NCI-H2029 (cell line): ENCODE results near the gene CLPTM1L.
"Not testable (repeated sequence)": the region's sequence is repeated elsewhere in the genome, so short reads cannot be mapped to it uniquely, and the experiment has no call there.

ENCODE experiments used
- DNase-seq: peaks from one replicate; lab custom pipeline; 2025; lab: John Stamatoyannopoulos, UW

The CLPTM1L gene

DNA sequence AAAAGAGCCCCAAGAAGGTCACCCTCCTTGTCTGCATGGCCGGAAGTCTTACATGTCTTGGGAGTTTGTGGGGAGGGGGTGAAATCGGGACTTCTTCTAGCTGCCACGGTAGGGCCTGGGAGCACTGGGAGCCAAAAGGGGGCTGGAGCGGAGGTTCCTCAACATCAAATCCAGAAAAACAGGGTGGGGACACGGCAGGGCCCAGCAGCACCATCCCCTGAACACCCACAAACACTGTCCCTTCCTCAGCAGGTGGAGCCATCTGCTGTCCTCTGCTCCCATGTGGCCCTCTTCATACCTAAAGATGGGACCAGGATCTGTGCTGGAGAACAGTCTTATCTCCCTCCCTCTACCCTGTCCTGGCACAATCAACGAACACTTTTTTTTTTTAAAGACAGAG is 52.8 kb downstream of the CLPTM1L start:
- DNase-seq, result no peak

DNA sequence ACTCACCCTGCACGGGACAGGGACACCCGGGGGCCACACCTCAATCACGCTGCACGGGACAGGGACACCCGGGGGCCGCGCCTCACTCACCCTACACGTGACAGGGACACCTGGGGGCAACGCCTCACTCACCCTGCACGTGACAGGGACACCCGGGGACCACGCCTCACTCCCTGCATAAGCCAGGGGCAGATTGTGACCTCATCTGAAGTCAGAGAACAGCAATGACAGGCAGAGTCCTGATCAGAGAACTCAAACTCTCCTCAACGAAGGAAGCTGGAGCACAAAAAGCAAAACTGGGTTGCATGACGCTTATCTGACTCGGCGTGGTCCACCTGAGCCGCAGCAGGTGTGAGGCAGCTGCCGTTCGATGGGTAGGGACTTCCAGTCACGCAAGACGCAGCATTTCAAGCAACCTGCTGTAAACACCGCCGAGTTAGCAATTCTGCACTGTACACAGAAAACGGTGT is 53.3 kb downstream of the CLPTM1L start:
- DNase-seq, result no peak

DNA sequence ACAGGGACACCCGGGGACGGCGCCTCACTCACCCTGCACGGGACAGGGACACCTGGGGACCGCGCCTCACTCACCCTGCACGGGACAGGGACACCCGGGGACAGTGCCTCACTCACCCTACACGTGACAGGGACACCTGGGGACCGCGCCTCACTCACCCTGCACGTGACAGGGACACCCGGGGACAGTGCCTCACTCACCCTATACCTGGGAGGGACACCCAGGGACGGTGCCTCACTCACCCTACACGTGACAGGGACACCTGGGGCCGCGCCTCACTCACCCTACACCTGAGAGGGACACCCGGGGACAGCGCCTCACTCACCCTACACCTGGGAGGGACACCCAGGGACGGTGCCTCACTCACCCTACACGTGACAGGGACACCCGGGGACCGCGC is 53.9 kb downstream of the CLPTM1L start:
- not testable (repeated sequence) for DNase-seq

DNA sequence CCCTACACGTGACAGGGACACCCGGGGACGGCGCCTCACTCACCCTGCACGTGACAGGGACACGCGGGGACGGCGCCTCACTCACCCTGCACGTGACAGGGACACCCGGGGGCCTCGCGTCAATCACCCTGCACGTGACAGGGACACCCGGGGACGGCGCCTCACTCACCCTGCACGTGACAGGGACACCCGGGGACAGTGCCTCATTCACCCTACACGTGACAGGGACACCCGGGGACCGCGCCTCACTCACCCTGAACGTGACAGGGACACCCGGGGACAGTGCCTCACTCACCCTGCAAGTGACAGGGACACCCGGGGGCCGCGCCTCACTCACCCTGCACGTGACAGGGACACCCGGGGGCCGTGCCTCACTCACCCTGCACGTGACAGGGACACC is 55.3 kb downstream of the CLPTM1L start:
- not testable (repeated sequence) for DNase-seq

DNA sequence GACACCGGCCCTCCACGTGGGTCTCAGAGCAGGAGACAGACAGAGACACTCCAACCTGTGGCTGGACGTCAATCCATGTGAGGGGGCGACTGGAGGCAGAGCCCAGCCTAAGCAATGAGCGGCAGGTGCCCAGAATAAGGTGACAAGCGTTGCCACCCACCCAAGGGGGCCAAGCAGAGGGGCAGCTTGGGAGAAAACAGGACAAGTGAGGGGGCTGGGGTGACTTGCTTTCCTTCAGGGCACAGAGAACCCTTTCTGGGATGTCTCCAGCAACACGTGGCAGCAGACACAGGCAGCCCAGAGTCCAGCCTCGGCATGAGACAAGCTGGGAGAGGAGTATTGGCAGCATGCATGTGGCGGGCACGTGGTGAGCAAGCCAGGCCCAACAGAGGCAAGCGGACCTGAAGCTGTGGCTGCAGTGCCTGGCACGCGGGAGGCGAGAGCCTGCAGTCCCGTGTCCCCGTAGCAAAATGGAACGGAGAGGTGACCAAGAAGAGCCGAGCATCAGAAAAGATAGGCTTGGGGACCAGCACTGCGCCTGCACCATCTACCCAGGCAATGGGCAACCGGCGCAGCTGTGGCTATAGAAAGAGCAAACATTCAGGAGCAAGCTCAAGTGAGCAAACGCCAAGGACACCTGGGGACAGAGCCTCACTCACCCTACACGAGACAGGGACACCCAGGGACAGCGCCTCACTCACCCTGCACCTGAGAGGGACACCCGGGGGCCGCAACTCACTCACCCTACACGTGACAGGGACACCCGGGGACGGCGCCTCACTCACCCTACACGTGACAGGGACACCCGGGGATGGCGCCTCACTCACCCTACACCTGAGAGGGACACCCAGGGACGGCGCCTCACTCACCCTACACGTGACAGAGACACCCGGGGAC is 56.2 kb downstream of the CLPTM1L start:
- no peak for DNase-seq

DNA sequence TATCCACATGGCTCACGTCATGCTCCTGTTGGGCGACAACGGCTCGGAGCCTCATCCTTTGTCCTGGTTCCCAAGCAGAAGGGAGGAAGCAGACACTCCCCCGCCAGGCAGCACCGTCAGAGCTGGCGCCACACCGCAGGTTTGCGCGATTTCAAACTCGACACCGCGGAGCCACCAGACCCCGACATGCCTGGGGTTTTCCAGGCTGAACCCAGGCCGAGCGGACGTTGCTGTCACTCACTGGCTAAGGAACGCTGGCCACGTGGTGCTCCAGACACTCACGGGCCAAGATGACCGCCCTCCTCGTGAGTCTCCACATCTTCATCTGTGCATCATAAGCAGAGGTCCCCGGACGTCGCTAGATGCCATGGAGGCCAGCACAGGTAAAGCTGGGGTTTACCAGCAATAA is 59.0 kb downstream of the CLPTM1L start:
- no peak for DNase-seq

DNA sequence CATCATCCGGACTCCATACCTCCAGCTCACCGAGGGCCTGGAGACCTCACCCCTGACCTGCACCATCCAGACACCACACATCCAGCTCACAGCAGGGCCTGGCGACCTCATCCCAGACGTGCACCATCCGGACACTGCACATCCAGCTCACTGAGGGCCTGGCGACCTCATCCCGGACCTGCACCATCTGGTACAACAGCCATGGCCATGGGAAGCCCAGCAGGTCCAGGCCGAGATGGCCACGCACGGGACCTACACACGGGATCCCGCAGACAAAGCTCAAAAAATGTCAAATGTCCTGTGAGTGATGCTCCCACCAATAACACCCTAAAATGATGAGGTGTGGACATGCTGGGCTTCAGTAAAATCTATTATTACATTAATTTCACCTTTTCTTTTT is 59.8 kb downstream of the CLPTM1L start:
- DNase-seq, result no peak

DNA sequence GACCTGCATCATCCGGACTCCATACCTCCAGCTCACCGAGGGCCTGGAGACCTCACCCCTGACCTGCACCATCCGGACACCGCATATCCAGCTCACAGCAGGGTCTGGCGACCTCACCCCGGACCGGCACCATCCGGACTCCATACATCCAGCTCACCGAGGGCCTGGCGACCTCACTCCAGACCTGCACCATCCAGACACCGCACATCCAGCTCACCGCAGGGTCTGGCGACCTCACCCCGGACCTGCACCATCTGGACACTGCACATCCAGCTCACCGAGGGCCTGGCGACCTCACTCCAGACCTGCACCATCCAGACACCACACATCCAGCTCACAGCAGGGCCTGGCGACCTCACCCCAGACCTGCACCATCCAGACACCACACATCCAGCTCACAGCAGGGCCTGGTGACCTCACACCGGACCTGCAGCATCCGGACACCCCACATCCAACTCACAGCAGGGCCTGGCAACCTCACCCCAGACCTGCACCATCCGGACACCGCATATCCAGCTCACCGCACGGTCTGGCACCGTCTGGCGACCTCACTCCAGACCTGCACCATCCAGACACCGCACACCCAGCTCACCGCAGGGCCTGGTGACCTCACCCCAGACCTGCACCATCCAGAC is 60.4 kb downstream of the CLPTM1L start:
- DNase-seq, result not testable (repeated sequence)

DNA sequence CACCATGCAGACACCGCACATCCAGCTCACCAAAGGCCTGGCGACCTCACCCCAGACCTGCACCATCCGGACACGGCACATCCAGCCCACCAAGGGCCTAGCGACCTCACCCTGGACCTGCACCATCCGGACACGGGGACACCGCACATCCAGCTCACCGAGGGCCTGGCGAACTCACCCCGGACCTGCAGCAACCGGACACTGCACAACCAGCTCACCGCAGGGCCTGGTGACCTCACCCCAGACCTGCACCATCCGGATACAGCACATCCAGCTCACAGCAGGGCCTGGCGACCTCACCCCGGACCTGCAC is 61.2 kb downstream of the CLPTM1L start:
- DNase-seq, result not testable (repeated sequence)

DNA sequence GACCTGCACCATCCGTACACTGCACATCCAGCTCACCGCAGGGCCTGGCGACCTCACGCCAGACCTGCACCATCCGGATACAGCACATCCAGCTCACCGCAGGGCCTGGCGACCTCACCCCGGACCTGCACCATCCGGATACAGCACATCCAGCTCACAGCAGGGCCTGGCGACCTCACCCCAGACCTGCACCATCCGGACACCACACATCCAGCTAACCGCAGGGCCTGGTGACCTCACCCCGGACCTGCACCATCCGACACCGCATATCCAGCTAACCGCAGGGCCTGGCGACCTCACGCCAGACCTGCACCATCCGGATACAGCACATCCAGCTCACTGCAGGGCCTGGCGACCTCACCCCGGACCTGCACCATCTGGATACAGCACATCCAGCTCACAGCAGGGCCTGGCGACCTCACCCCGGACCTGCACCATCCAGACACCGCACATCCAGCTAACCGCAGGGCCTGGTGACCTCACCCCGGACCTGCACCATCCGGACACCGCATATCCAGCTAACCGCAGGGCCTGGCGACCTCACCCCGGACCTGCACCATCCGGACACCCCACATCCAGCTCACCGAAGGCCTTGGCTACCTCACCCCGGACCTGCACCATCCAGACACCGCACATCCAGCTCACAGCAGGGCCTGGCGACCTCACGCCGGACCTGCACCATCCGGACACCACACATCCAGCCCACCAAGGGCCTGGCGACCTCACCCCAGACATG is 61.7 kb downstream of the CLPTM1L start:
- not testable (repeated sequence) for DNase-seq

DNA sequence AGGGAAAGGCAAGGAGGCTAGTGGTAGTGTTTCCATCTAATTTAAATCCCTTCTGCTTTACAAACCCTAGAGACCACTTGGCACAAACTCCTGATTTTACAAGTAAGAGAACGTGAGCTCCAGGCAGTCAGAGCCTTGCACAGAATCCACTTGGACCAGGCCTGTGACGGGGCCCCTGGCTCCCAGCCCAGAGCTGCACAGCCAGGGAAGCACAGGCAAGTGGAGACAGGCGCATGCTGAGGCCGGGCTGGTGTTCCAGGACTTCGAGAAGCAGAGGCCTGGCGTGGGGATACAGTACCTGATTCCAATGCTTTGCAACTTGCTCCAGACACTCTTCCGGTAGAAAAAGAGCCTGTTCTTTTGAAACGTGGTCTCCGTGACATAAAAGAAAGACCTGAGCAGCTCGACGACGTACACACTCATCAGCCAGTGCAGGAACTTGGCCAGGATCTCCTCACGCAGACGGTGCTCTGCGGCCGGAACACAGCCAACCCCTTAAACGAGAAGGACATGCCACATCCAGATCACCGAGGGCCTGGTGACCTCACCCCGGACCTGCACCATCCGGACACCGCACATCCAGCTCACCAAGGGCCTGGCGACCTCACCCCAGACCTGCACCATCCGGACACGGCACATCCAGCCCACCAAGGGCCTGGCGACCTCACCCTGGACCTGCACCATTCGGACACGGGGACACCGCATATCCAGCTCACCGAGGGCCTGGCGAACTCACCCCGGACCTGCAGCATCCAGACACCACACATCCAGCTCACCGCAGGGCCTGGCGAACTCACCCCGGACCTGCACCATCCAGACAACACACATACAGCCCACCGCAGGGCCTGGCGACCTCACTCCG is 62.5 kb downstream of the CLPTM1L start:
- peak; percentile 22 for DNase-seq

DNA sequence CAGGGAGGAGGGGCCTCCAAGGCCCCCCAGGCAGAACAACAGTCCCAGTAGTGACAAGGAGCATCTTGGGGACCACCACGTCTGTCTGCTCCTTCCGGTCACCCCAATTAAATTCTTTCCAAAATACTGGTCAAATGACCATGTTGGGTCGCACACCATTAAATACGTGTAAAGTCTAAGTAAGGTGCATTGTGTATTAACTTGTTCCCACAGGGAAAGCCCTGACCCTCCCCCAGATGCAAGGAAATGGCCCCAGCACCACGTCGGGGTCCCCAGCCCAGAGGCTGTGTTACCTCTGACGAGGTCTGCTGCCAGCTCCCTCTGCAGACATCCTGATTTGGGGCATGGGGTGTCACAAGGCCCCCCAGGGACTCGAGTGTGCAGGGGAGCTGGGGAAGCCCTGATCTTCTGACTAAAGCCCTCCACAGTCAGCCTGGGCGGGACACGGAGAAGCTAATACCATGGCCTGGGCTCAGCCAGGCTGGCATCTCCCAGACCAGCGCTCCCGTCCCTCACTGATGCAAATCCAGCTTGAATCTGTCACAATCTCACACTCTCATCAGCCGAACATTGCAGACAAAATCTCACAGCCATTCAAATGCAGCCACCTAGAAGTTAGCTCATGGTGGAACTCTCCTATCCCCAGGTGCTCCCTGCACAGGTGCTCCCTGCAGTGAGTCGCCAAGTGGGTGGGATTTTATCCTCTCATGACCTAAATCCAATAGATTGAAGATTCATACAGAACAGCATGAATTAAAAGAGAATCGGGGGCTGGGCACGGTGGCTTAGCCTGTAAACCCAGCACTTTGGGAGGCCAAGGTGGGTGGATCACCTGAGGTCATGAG is 63.6 kb downstream of the CLPTM1L start:
- DNase-seq, result no peak

DNA sequence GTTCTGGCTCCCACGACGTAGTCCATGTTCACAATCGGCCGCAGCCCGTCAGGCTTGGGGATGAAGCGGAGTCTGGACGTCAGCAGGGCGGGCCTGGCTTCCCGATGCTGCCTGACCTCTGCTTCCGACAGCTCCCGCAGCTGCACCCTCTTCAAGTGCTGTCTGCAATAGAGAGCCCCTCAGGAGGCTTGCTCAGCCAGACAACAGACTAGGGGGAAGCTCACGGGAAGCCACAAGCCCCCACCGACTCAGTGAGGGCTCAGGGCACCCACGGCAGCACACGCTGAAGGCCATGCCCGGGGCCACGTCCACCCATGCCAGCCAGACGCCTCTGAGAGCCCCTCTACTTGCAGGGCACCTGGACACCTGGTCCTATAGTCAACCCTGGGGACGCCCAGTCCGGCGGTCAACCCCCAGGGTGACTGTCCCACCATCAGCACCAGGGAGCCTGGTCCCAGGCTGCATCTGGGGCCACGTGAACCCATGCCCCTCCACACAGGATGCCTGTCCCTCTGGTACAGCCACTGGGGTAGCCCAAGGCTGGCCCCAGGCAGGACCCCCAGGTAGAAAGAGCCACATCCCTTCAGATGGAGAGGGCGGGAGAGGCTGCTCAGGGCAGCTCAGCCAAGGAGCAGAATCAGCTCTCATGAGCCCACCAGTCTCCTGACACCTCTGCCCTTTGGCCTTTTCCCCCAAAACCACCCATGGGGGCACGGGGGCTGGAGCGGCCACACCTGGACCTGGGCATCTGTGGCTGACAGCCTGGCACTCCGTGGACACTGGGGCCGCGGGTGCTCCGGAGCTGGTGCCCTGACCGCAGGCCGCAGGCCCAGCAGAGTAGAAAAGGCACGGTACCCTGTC is 64.5 kb downstream of the CLPTM1L start:
- no peak for DNase-seq

DNA sequence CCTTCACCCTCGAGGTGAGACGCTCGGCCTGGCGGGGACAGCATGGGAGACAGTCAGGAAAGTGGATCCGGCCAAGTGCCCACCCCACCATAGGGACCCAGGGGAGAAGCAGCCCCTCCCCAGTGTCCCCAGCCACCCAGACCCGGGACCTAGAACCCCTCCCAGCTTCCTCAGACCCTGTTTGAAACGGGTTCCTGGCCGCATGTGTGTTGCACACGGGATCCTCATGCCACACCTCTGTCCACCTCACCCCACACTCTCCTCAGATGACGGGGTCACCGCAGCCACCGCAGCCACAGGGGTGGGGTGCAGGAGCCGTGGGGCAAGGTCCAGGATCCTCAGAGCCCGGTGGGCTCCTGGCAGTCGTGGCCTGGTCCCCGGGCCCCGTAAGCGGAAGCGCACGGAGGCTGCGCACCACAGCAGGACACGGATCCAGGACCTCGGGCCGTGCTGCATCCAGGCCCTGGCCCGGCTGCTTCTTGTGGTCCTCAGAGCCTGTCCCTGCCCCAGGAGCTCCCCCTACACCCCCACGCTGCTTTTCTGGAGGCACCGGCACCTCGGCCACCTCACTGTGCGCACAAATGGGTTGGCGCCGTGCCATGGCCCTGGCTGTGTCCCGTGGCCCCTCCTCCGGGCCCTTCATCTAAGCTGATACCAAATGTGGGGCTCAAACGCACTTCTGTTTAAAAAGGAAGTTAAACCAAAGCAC is 65.3 kb downstream of the CLPTM1L start:
- DNase-seq, result no peak

DNA sequence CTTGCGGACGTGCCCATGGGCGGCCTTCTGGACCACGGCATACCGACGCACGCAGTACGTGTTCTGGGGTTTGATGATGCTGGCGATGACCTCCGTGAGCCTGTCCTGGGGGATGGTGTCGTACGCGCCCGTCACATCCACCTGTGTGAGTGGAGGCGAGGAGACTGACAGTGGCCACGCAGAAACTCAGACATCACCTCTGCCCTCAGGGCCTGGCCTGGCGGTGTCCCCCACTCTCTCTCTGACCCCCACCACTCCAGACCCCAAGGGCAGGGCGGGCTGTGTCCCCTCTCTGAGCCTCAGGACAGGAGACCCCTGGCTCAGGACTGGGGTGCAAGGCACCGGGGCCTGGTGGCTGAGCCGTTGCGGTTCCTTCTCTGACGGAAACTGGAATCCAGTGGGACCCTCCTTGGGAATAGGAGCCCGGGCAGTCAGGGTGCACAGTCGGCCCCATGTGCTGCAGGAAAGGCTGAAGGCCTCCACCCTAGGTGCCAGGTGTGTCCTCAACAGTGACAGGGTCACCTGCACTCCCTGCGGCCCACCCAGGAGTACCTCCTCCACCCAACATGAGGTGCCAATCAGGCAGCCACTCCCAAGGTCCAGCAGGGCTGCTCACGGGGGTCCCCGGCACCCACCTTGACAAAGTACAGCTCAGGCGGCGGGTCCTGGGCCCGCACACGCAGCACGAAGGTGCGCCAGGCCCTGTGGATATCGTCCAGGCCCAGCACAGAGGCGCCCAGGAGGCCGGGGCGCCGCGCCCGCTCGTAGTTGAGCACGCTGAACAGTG is 66.0 kb downstream of the CLPTM1L start:
- no peak for DNase-seq

DNA sequence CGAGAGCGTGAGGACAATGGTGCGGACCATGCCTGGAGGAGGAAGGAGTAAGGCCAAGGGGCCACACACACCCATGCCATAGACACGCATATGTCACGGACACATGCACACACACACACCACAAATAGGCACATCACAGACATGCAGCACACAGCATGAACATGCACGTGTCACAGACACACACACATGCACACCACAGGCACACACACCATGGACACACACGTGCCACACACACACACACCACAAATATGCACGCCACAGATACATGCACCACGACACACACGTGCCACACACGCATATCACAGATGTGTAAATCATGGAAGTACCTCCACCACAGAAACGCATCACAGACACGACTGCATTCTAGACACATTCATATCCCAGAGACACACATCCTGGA is 66.7 kb downstream of the CLPTM1L start:
- no peak for DNase-seq

DNA sequence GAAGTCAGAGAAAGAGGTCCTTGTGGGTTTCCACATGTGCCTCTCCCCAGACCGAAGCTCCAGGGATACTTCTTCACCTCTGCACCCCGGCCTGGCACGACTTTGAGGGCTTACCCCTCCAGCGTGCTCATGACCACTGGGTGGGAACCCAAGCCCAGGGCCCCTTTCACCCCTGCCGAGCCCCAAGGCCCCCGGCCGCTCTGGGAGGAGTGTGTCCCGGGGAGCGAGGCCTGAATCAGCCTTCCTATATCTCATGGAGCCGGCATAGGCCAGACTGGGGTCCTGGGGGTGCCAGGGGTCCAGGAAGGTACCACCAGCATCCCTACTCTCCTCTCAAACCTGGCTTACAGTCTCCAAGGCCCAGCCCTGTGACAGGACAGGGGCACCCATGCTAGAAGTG is 67.1 kb downstream of the CLPTM1L start:
- DNase-seq, result no peak

DNA sequence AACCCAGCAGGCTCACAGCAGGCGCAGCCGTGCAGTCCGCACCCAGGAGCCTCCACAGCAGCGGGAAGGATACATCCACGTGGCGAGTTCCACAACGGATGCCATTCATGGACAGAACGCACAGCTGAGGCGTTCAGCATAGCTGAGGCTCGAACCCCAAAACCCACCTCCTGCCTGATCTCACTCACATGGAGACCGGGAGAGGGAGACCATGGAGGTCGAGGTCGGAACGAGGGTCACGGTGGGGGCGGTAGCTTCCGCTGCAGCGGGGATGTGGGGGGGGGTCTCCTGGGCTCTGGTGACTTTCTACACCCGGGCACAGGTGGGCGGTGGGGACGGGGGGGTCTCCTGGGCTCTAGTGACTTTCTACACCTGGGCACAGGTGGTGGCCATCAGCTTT is 67.6 kb downstream of the CLPTM1L start:
- no peak for DNase-seq

DNA sequence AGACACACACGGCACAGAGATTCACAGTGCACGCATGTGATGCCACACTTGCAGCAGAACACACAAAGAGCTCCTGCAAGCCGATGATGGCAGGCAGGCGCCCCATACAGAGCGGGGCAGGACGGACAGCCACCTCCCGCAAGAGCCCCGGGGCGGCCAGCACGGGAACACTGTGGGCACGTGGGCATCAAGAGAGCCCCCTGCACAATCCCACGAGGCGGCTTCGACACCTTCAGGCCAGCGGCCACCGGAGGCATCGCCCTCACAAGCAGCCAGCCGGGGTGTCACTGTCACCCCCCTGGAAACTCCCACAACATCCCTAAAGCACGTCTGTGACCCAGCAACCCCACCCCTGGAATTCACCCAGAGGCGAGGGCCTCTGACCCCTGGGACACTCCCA is 68.0 kb downstream of the CLPTM1L start:
- DNase-seq, result no peak
